Uterus (tissue), 2 donors: ENCODE data around the gene COX7B.

ENCODE experiments used
- POLR2A ChIP-seq, 2 donors: fragments of 450-650 bp; IDR thresholded peaks; one replicate each; pipeline ENCODE4 v1.6.1; 2016; ENCODE audit warnings: antibody characterized with exemption in 2 of 2, mild to moderate bottlenecking in 1 of 2, moderate library complexity in 1 of 2
- TF ChIP-seq, protein P1 (sequence below), 4 experiments: fragments of 200-600 bp in 2 of 4; fragments of 450-650 bp in 2 of 4; sonication (generic) in 2 of 4; IDR thresholded peaks; one replicate each; pipeline ENCODE4 v1.5.1; 2016 to 2019; ENCODE audit warnings: antibody characterized with exemption in 4 of 4, mild to moderate bottlenecking in 2 of 4, moderate library complexity in 1 of 4

DNA sequence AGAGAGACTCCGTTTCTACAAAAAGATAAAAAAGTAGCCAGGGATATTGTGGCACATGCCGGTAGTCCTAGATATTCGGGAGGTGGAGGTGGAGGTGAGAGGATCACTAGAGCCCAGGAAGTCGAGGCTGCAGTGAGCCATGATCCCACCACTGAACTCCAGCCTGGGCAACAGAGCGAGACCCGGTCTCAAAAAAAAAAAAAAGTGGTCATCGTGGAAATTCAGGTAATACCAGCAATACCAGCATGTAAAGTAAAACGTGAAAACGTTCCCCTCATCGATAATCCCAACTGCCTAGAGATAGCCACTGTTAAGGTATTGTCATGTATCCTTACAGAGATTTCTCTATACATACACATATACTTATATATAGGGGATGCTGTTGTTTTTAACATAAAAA, 5.6 kb upstream of the COX7B start:
- TF ChIP-seq, protein P1, sequence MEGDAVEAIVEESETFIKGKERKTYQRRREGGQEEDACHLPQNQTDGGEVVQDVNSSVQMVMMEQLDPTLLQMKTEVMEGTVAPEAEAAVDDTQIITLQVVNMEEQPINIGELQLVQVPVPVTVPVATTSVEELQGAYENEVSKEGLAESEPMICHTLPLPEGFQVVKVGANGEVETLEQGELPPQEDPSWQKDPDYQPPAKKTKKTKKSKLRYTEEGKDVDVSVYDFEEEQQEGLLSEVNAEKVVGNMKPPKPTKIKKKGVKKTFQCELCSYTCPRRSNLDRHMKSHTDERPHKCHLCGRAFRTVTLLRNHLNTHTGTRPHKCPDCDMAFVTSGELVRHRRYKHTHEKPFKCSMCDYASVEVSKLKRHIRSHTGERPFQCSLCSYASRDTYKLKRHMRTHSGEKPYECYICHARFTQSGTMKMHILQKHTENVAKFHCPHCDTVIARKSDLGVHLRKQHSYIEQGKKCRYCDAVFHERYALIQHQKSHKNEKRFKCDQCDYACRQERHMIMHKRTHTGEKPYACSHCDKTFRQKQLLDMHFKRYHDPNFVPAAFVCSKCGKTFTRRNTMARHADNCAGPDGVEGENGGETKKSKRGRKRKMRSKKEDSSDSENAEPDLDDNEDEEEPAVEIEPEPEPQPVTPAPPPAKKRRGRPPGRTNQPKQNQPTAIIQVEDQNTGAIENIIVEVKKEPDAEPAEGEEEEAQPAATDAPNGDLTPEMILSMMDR (IDR thresholded peaks at IDR 0.05): no peak
- TF ChIP-seq POLR2A (IDR thresholded peaks at IDR 0.05): no peak
